Epithelial cell of proximal tubule (primary cell): ENCODE measurements around the gene PPIL1. TPM values are rescaled to one million over a fixed set of nuclear protein-coding genes. Genes with fewer than 3 reads are reported as not detected.

ENCODE experiments used
- DNase-seq: peaks from one replicate; pipeline ENCODE4 v3.0.0-alpha.2; 2011; ENCODE audit warnings: low read depth
- H3K4me3 ChIP-seq: 2 replicates; pipeline ENCODE4 v1.5.1; 2011; ENCODE audit warnings: low read depth, mild to moderate bottlenecking, low read length
- CTCF ChIP-seq: conservative IDR thresholded peaks from 2 replicates; pipeline ENCODE4 v1.5.1; 2012; ENCODE audit warnings: low read depth, mild to moderate bottlenecking, low read length
- total RNA-seq: library from RNA; depleted of rRNA; stranded (reverse); fragments of >200 nt; gene quantifications from 2 replicates; pipeline ENCODE4 v1.2.3, GENCODE V29; 2015

Gene PPIL1
- total RNA-seq, 1 donor from 2014 or later = 26.6 TPM

GRCh38 chr6:36914227-36914794 lies 39.7 kb upstream of the PPIL1 start:
- H3K4me3 ChIP-seq = no peak overlapping the region
- TF ChIP-seq CTCF = peak; percentile 48
- DNase-seq = peak; percentile 47

- TF ChIP-seq CTCF = no peak
- no peak overlapping the region for H3K4me3 ChIP-seq
- DNase-seq = no peak
Observed at GRCh38 chr6:36913082-36913481, 38.5 kb upstream of the PPIL1 start.

- H3K4me3 ChIP-seq = no peak overlapping the region
- TF ChIP-seq CTCF = no peak
- no peak for DNase-seq
Observed at GRCh38 chr6:36912586-36912985, 38.0 kb upstream of the PPIL1 start.

GRCh38 chr6:36912030-36912454 lies 37.4 kb upstream of the PPIL1 start:
- H3K4me3 ChIP-seq = no peak overlapping the region
- TF ChIP-seq CTCF = no peak
- no peak for DNase-seq

GRCh38 chr6:36908747-36909146 lies 34.1 kb upstream of the PPIL1 start:
- TF ChIP-seq CTCF = no peak
- H3K4me3 ChIP-seq = no peak overlapping the region
- no peak for DNase-seq

- no peak overlapping the region for H3K4me3 ChIP-seq
- no peak for DNase-seq
- TF ChIP-seq CTCF = no peak
Observed at GRCh38 chr6:36907781-36908180, 33.2 kb upstream of the PPIL1 start.

GRCh38 chr6:36906539-36907325 lies 32.1 kb upstream of the PPIL1 start:
- DNase-seq = no peak
- TF ChIP-seq CTCF = no peak
- no peak overlapping the region for H3K4me3 ChIP-seq
